SJSA1 (cell line): Measurements from ENCODE around the gene LGALS9C. TPM values are rescaled to one million over a fixed set of nuclear protein-coding genes. Genes with fewer than 3 reads are reported as not detected.
"Not testable (repeated sequence)": the region's sequence is repeated elsewhere in the genome, so short reads cannot be mapped to it uniquely, and the experiment has no call there.

Experiments
- DNase-seq, 2 experiments: peaks; one replicate each; pipeline ENCODE4 v3.0.0-alpha.2; 2015 to 2020; ENCODE audit warnings: low spot score in 2 of 2, low read depth in 1 of 2
- H3K27ac ChIP-seq: fragments of 250-450 bp; sonication (Bioruptor Pico); 2 replicates; pipeline ENCODE4 v1.5.1; 2020; ENCODE audit warnings: mild to moderate bottlenecking, moderate library complexity
- H3K27me3 ChIP-seq: fragments of 250-450 bp; sonication (Bioruptor Pico); replicated peaks from 2 replicates; pipeline ENCODE4 v1.5.1; 2020; ENCODE audit warnings: mild to moderate bottlenecking, moderate library complexity
- H3K36me3 ChIP-seq: fragments of 250-450 bp; sonication (Bioruptor Pico); 2 replicates; pipeline ENCODE4 v1.5.1; 2020; ENCODE audit warnings: mild to moderate bottlenecking
- H3K4me1 ChIP-seq: fragments of 250-450 bp; sonication (Bioruptor Pico); replicated peaks from 2 replicates; pipeline ENCODE4 v1.6.1; 2021; ENCODE audit warnings: mild to moderate bottlenecking
- H3K4me3 ChIP-seq: fragments of 250-450 bp; sonication (Bioruptor Pico); 2 replicates; pipeline ENCODE4 v1.5.1; 2020; ENCODE audit warnings: mild to moderate bottlenecking
- H3K9me3 ChIP-seq: fragments of 250-450 bp; sonication (Bioruptor Pico); replicated peaks from 2 replicates; pipeline ENCODE4 v1.5.1; 2020; ENCODE audit warnings: mild to moderate bottlenecking
- total RNA-seq: library from RNA; depleted of rRNA; stranded (reverse); fragments of >200 nt; shearing (Covaris generic); gene quantifications from 2 replicates; pipeline ENCODE4 v1.2.3, GENCODE V29; 2014; rRNA removed

The LGALS9C gene
- total RNA-seq, result not detected in 2 replicates

GRCh38 chr17:18476508-18477308, at the start of gene LGALS9C:
Gene LGALS9C (plus strand): TSS chr17:18476789. CDS start chr17:18476855, 66 bp downstream.
- H3K27ac ChIP-seq, H3K36me3 ChIP-seq, H3K4me1 ChIP-seq, H3K27me3 ChIP-seq, H3K4me3 ChIP-seq, H3K9me3 ChIP-seq: not testable (repeated sequence)
- DNase-seq, result peak in 1 of 2 experiments; percentile 31

- H3K4me3 ChIP-seq, H3K4me1 ChIP-seq, DNase-seq, H3K27me3 ChIP-seq, H3K27ac ChIP-seq, H3K9me3 ChIP-seq, H3K36me3 ChIP-seq: not testable (repeated sequence)
Observed at GRCh38 chr17:18432206-18432605, 44.4 kb upstream of the LGALS9C start.

- H3K27me3 ChIP-seq, DNase-seq, H3K4me3 ChIP-seq, H3K27ac ChIP-seq, H3K36me3 ChIP-seq, H3K4me1 ChIP-seq, H3K9me3 ChIP-seq: not testable (repeated sequence)
Observed at GRCh38 chr17:18439465-18439870, 37.1 kb upstream of the LGALS9C start.

GRCh38 chr17:18442093-18442492, 34.5 kb upstream of the LGALS9C start:
- H3K4me1 ChIP-seq, H3K27ac ChIP-seq, H3K4me3 ChIP-seq, H3K27me3 ChIP-seq, H3K9me3 ChIP-seq, H3K36me3 ChIP-seq: not testable (repeated sequence)
- DNase-seq, result peak in 1 of 2 experiments; percentile 39

DNA sequence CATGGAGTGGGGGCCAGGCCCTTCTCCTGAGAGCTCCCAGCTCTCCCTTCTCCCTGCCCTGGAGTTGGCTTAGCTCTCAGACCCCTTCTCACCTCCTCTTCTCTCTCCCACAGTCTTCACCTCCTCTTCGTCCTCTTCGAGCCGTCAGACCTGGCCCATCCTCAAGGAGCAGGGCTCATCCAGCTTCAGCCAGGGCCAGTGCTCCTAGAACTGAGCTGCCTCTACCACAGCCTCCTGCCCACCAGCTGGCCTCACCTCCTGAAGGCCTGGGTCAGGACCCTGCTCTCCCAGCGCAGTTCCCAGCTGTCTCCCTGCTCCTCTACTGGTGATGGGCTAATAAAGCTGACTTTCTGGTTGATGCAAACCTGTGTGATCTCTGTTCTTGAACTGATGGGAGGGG, 34.1 kb upstream of the LGALS9C start:
- H3K27me3 ChIP-seq, DNase-seq, H3K27ac ChIP-seq, H3K4me3 ChIP-seq, H3K36me3 ChIP-seq, H3K9me3 ChIP-seq, H3K4me1 ChIP-seq: not testable (repeated sequence)

- peak in 1 of 2 experiments; percentile 36 for DNase-seq
- not testable (repeated sequence) for H3K27ac ChIP-seq
Observed at GRCh38 chr17:18447476-18448205, 28.9 kb upstream of the LGALS9C start.

DNA sequence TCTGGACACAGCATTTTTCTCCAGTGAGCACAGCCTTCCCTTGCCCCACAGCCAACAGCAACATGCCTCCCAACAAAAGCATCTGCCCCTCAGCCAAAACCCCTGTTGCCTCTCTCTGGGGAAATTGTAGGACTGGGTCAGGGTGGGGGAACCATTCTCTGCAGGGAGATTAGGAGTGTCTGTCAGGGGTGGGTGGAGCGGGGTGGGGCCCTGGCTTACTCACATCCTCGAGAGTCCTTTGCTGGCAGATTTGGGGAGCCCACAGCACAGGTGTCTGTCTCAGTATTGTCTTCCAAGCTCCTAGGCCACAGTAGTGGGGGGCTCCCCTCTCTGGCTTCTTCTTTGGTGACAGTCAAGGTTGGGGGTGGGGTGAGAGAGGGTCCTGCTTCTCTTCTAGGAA, 28.3 kb upstream of the LGALS9C start:
- not testable (repeated sequence) for H3K9me3 ChIP-seq, H3K4me3 ChIP-seq, DNase-seq, H3K27ac ChIP-seq, H3K36me3 ChIP-seq, H3K27me3 ChIP-seq, H3K4me1 ChIP-seq

More at GRCh38 chr17:18447476-18448205, 28.9 kb upstream of the LGALS9C start:
- not testable (repeated sequence) for H3K4me1 ChIP-seq, H3K9me3 ChIP-seq, H3K4me3 ChIP-seq, H3K27me3 ChIP-seq, H3K36me3 ChIP-seq

- H3K27me3 ChIP-seq, H3K4me3 ChIP-seq, DNase-seq, H3K9me3 ChIP-seq, H3K4me1 ChIP-seq, H3K27ac ChIP-seq, H3K36me3 ChIP-seq: not testable (repeated sequence)
Observed at GRCh38 chr17:18449833-18450232, 26.8 kb upstream of the LGALS9C start.

DNA sequence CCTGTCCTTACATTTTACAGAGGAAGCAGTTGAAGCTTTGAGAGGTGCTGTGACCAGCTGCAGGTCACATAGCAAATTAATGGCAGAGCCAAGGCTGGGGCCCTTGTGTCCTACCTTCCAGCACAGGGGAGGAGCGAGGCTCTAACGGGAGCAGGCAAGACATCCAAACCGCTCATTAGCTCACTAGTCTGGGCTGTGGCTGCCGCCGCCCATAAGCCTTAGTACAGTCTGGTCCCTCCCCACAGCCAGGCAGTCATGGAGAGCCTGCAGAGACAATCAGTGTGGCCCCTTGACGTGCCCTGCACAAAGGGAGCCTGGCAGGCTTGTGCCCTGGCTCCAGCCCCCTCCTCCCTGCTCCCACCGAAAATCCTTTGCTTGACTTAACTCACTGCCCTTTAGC, 25.6 kb upstream of the LGALS9C start:
- not testable (repeated sequence) for H3K4me3 ChIP-seq, H3K9me3 ChIP-seq, H3K4me1 ChIP-seq, DNase-seq, H3K27ac ChIP-seq, H3K36me3 ChIP-seq, H3K27me3 ChIP-seq

- not testable (repeated sequence) for H3K27me3 ChIP-seq, H3K4me3 ChIP-seq, H3K36me3 ChIP-seq, DNase-seq, H3K27ac ChIP-seq, H3K4me1 ChIP-seq, H3K9me3 ChIP-seq
Observed at GRCh38 chr17:18451969-18452368, 24.6 kb upstream of the LGALS9C start.

GRCh38 chr17:18459035-18459434, 17.6 kb upstream of the LGALS9C start:
- H3K36me3 ChIP-seq, H3K4me3 ChIP-seq, H3K9me3 ChIP-seq, H3K27me3 ChIP-seq, H3K27ac ChIP-seq, H3K4me1 ChIP-seq: not testable (repeated sequence)
- peak in 1 of 2 experiments; percentile 10 for DNase-seq

DNA sequence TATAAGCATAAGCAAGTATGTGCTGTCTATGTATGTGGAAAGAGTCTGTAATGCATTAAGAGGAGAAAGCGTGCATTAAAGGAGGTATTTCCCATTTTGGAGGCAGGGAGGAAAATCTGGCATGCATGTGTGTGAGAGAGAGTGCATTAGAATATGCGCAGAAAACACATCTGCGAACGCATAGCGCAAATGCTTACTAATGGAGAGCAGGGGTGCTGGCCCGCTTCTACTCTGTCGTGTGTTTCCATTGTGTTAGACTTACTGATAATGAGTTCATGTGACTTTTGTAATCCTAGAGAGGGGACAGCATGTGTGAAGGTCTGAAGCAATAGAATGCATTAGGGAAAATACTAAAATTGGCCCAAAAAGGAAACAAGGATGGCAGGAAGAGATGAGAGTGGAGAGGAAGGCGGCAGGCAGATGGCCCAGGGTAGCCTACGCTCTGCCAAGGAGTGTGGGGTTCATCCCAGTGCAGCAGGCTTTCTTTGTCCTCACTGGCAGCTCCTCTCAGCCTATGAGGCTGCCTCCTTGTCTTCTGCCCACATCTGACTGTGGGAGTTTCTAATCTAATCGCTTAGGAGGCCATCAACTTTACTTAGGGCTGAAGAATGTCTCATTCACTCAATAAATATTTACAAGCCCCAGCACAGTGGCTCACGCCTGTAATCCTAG, 12.6 kb upstream of the LGALS9C start:
- DNase-seq, H3K9me3 ChIP-seq, H3K4me1 ChIP-seq, H3K27ac ChIP-seq, H3K4me3 ChIP-seq, H3K27me3 ChIP-seq, H3K36me3 ChIP-seq: not testable (repeated sequence)

- H3K36me3 ChIP-seq, DNase-seq, H3K27ac ChIP-seq, H3K4me1 ChIP-seq, H3K4me3 ChIP-seq, H3K27me3 ChIP-seq, H3K9me3 ChIP-seq: not testable (repeated sequence)
Observed at GRCh38 chr17:18466250-18466983, 10.2 kb upstream of the LGALS9C start.
